ENCODE measurements around the gene CEP85. TPM values are rescaled to one million over a fixed set of nuclear protein-coding genes. Genes with fewer than 3 reads are reported as not detected.

Gene CEP85
- total and polyA plus RNA-seq, 2 experiments from 2014 or later, result 22.9 to 33.2 TPM

- Histone ChIP-seq H3K36me3 (no peaks in the 10 kb centered on the region), H3K4me1 (ENCODE audit: low read depth) (peaks cover 4% of the 10 kb centered on the region), H3K27ac (no peak overlapping the region), H3K4me3 (no peak overlapping the region), H3K9me3 (ENCODE audit: low read depth) (no peaks in the 10 kb centered on the region), H3K27me3 (no peaks in the 10 kb centered on the region)
- TF ChIP-seq CTCF (IDR thresholded peaks at IDR 0.05; ENCODE audit: low read depth, low read length), result no peak
- no peak for DNase-seq (ENCODE audit: low read depth in 1 of 2, low spot score in 1 of 2)
Measured at GRCh38 chr1:26189751-26190275, 44.2 kb upstream of the CEP85 start.

- H3K36me3 ChIP-seq, result no peaks in the 10 kb centered on the region
- no peak for TF ChIP-seq CTCF (IDR thresholded peaks at IDR 0.05; ENCODE audit: low read depth, low read length)
- no peak within 1 kb of the TSS for H3K4me3 ChIP-seq
- no peaks in the 10 kb centered on the region for H3K9me3 ChIP-seq (ENCODE audit: low read depth)
- H3K27me3 ChIP-seq, result no peaks in the 10 kb centered on the region
- DNase-seq (ENCODE audit: low read depth in 1 of 2, low spot score in 1 of 2), result peak; percentile 47 to 74
- H3K4me1 ChIP-seq (ENCODE audit: low read depth), result peaks cover 4% of the 10 kb centered on the region
- no peak within 1 kb of the TSS for H3K27ac ChIP-seq
Measured at GRCh38 chr1:26190373-26190987, 43.5 kb upstream of the CEP85 start, which contains the start of gene CATSPER4. Gene CATSPER4, plus strand, starts transcription at chr1:26190602. Its CDS starts 26 bp downstream, at chr1:26190628.

GRCh38 chr1:26191739-26192138, 42.3 kb upstream of the CEP85 start:
- peak in 1 of 2 donors; percentile 50 for DNase-seq (ENCODE audit: low read depth in 1 of 2, low spot score in 1 of 2)
- Histone ChIP-seq H3K4me1 (ENCODE audit: low read depth) (peaks cover 4% of the 10 kb centered on the region), H3K9me3 (ENCODE audit: low read depth) (no peaks in the 10 kb centered on the region), H3K27ac (peak overlapping the region; percentile 54), H3K27me3 (no peaks in the 10 kb centered on the region), H3K4me3 (no peak overlapping the region), H3K36me3 (no peaks in the 10 kb centered on the region)
- no peak for TF ChIP-seq CTCF (IDR thresholded peaks at IDR 0.05; ENCODE audit: low read depth, low read length)

- no peak overlapping the region for H3K4me3 ChIP-seq
- no peaks in the 10 kb centered on the region for H3K36me3 ChIP-seq
- H3K9me3 ChIP-seq (ENCODE audit: low read depth), result no peaks in the 10 kb centered on the region
- no peak for DNase-seq (ENCODE audit: low read depth in 1 of 2, low spot score in 1 of 2)
- H3K4me1 ChIP-seq (ENCODE audit: low read depth), result peaks cover 4% of the 10 kb centered on the region
- H3K27ac ChIP-seq, result no peak overlapping the region
- no peak for TF ChIP-seq CTCF (IDR thresholded peaks at IDR 0.05; ENCODE audit: low read depth, low read length)
- no peaks in the 10 kb centered on the region for H3K27me3 ChIP-seq
Measured at GRCh38 chr1:26195805-26196204, 38.2 kb upstream of the CEP85 start.

- Histone ChIP-seq H3K9me3 (ENCODE audit: low read depth) (no peaks in the 10 kb centered on the region), H3K4me3 (no peak overlapping the region), H3K27ac (no peak overlapping the region), H3K27me3 (no peaks in the 10 kb centered on the region), H3K4me1 (ENCODE audit: low read depth) (peaks cover 4% of the 10 kb centered on the region), H3K36me3 (no peaks in the 10 kb centered on the region)
- no peak for TF ChIP-seq CTCF (IDR thresholded peaks at IDR 0.05; ENCODE audit: low read depth, low read length)
- no peak for DNase-seq (ENCODE audit: low read depth in 1 of 2, low spot score in 1 of 2)
Measured at GRCh38 chr1:26197301-26197700, 36.7 kb upstream of the CEP85 start.

All from cardiac muscle cell (in vitro differentiated cells and primary cell).